Transverse colon (tissue), 3 donors: ENCODE results near the gene AGPAT4.

ENCODE experiments used
- POLR2A ChIP-seq: fragments of 450-650 bp; IDR thresholded peaks from one replicate; pipeline ENCODE4 v1.6.1; 2016; ENCODE audit warnings: antibody characterized with exemption, mild to moderate bottlenecking, moderate library complexity
- TF ChIP-seq, protein P1 (sequence below), 5 experiments: fragments of 200-600 bp in 3 of 5; fragments of 450-650 bp in 2 of 5; sonication (generic) in 3 of 5; IDR thresholded peaks; 1 replicate in 2 of 5; 2 replicates in 3 of 5; pipeline ENCODE4 v1.5.1; 2016 to 2017; ENCODE audit warnings: antibody characterized with exemption in 5 of 5, inconsistent platforms in 3 of 5, mild to moderate bottlenecking in 2 of 5, moderate library complexity in 1 of 5

DNA sequence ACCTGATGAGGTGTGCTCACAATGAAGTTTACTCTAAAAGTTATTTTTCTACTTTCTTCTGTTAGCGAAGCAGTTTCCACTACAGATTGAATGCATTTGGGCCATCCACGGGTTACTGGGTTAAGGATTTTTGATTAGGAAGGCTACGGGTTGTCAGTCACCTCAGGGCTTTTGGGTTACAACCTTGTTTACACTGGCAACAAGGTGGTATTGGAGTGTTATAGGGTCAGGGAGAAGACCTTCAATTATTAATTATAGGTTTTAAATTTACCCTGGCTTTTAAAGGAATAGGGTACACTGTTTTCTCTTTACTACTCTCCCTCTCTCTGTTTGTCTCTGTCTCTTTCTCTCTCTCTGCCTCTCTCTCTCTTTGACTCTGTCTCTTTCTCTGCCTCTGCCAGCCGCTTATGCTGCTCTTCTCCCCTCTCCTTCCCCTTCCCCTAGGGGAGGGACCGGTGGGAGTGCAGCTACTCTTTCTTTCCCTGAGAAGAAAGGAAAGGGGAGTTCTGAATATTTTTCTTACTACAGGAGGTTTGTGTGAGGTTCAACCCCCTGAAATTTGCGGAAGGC, 40.2 kb upstream of the AGPAT4 start:
- TF ChIP-seq, protein P1, sequence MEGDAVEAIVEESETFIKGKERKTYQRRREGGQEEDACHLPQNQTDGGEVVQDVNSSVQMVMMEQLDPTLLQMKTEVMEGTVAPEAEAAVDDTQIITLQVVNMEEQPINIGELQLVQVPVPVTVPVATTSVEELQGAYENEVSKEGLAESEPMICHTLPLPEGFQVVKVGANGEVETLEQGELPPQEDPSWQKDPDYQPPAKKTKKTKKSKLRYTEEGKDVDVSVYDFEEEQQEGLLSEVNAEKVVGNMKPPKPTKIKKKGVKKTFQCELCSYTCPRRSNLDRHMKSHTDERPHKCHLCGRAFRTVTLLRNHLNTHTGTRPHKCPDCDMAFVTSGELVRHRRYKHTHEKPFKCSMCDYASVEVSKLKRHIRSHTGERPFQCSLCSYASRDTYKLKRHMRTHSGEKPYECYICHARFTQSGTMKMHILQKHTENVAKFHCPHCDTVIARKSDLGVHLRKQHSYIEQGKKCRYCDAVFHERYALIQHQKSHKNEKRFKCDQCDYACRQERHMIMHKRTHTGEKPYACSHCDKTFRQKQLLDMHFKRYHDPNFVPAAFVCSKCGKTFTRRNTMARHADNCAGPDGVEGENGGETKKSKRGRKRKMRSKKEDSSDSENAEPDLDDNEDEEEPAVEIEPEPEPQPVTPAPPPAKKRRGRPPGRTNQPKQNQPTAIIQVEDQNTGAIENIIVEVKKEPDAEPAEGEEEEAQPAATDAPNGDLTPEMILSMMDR (IDR thresholded peaks at IDR 0.05), result no peak
- TF ChIP-seq POLR2A, result no peak
